ENCODE results near the gene NR6A1. TPM values are rescaled to one million over a fixed set of nuclear protein-coding genes. Genes with fewer than 3 reads are reported as not detected.
A peak's percentile ranks its signal among the peaks of the same experiment; 100 is the strongest.

The NR6A1 gene
- total RNA-seq, 1 experiment from 2014 or later = 164 TPM

GRCh38 chr9:124584631-124585030 is 186.5 kb downstream of the NR6A1 start (continued):
- TF ChIP-seq ZNF425 (CRISPR knock-in tag; conservative IDR thresholded peaks at IDR 0.05) = no peak
- TF ChIP-seq ETV6 (CRISPR knock-in tag; IDR thresholded peaks at IDR 0.05) = no peak
- no peak for TF ChIP-seq ATF3 (CRISPR knock-in tag; conservative IDR thresholded peaks at IDR 0.05)

GRCh38 chr9:124583134-124583533 is 188.0 kb downstream of the NR6A1 start:
- H3K4me3 Mint-ChIP-seq = no peak overlapping the region
- no peak for TF ChIP-seq FOXJ3 (CRISPR knock-in tag; IDR thresholded peaks at IDR 0.05; ENCODE audit: borderline replicate concordance)
- no peak for TF ChIP-seq SMAD3 (CRISPR knock-in tag; IDR thresholded peaks at IDR 0.05; ENCODE audit: borderline replicate concordance)
- no peak for TF ChIP-seq JAZF1 (CRISPR knock-in tag; IDR thresholded peaks at IDR 0.05)
- TF ChIP-seq TEAD1 (CRISPR knock-in tag; IDR thresholded peaks at IDR 0.05) = no peak
- TF ChIP-seq GTF2I (CRISPR knock-in tag; conservative IDR thresholded peaks at IDR 0.05) = no peak
- TF ChIP-seq ATF1 (CRISPR knock-in tag; IDR thresholded peaks at IDR 0.05) = no peak
- no peak for TF ChIP-seq IRF1 (CRISPR knock-in tag; IDR thresholded peaks at IDR 0.05)
- no peak for TF ChIP-seq FOXP1 (CRISPR knock-in tag; IDR thresholded peaks at IDR 0.05; ENCODE audit: borderline replicate concordance)
- no peak for TF ChIP-seq ZNF423 (CRISPR knock-in tag; IDR thresholded peaks at IDR 0.05)
- no peak for TF ChIP-seq HMGXB4 (CRISPR knock-in tag; IDR thresholded peaks at IDR 0.05)
- no peak for TF ChIP-seq ZNF121 (CRISPR knock-in tag; IDR thresholded peaks at IDR 0.05)
- no peak for TF ChIP-seq NFATC4 (CRISPR knock-in tag; IDR thresholded peaks at IDR 0.05)
- no peak for TF ChIP-seq ZNF416 (CRISPR knock-in tag; IDR thresholded peaks at IDR 0.05)
- TF ChIP-seq SOX15 (CRISPR knock-in tag; IDR thresholded peaks at IDR 0.05) = no peak
- no peak for TF ChIP-seq ZNF232 (CRISPR knock-in tag; IDR thresholded peaks at IDR 0.05)
- TF ChIP-seq NFE2L1 (CRISPR knock-in tag; IDR thresholded peaks at IDR 0.05) = no peak
- TF ChIP-seq SMAD4 (CRISPR knock-in tag; IDR thresholded peaks at IDR 0.05) = no peak
- no peak for TF ChIP-seq E2F1 (CRISPR knock-in tag; IDR thresholded peaks at IDR 0.05)
- TF ChIP-seq KAT7 (CRISPR knock-in tag; IDR thresholded peaks at IDR 0.05; ENCODE audit: borderline replicate concordance) = no peak
- peak overlapping the region; percentile 81 for H3K27ac Mint-ChIP-seq
- ATAC-seq = peak; percentile 77
- H3K9me3 Mint-ChIP-seq = peaks cover 15% of the 10 kb centered on the region
- CTCF ChIA-PET = no interaction called here
- peaks cover 15% of the 10 kb centered on the region for H3K36me3 Mint-ChIP-seq
- POLR2A ChIA-PET = interaction anchor here (0.6 kb wide), 1 partner anchor 36 kb away, joined by 6 read pairs; no protein-coding TSS in a partner anchor
- DNase-seq (ENCODE audit: low spot score) = no peak
- H3K27me3 Mint-ChIP-seq (ENCODE audit: low read depth) = no peaks in the 10 kb centered on the region
- peaks cover 49% of the 10 kb centered on the region for H3K4me1 Mint-ChIP-seq

Measured in WTC11 (cell line).